H4 (cell line): Measurements from ENCODE around the gene TCEAL3. TPM values are rescaled to one million over a fixed set of nuclear protein-coding genes. Genes with fewer than 3 reads are reported as not detected.

Source experiments
- total RNA-seq: library from RNA; depleted of rRNA; stranded (reverse); fragments of >200 nt; shearing (Covaris generic); gene quantifications from 2 replicates; pipeline ENCODE4 v1.2.3, GENCODE V29; 2014; rRNA removed

Gene TCEAL3
- total RNA-seq, 1 experiment from 2014 or later: 20.4 TPM

Other genes starting within 250 kb of the TCEAL3 start
- gene BEX3, start 231.4 kb upstream of the TCEAL3 start, total RNA-seq: 426 and 477 TPM in 2 replicates
- gene RAB40A, start 88.5 kb upstream of the TCEAL3 start, total RNA-seq: 0.04 TPM in 1 of 2 replicates, not detected in the other
- 61.2 and 67.6 TPM in 2 replicates for gene TCEAL4, start 22.4 kb upstream of the TCEAL3 start, total RNA-seq
- gene TCEAL1, start 21.0 kb downstream of the TCEAL3 start, total RNA-seq: 16.4 and 27.4 TPM in 2 replicates
- 950 and 1,107 TPM in 2 replicates for gene MORF4L2, start 78.7 kb downstream of the TCEAL3 start, total RNA-seq
- gene TMEM31, start 102.9 kb downstream of the TCEAL3 start, total RNA-seq: not detected in 2 replicates
- 0.02 TPM in 1 of 2 replicates, not detected in the other for gene PLP1, start 168.9 kb downstream of the TCEAL3 start, total RNA-seq
- 0.74 and 0.94 TPM in 2 replicates for gene RAB9B, start 224.3 kb downstream of the TCEAL3 start, total RNA-seq